GM18502 (cell line): Measurements from ENCODE around the gene P3H3.

Experiments used
- ATAC-seq: cut with Tn5 transposase; IDR thresholded peaks from one replicate; pipeline ENCODE4 v1.9.1; 2021; ENCODE audit warnings: mild to moderate bottlenecking; ENCODE audit not compliant: unreplicated experiment, poor library complexity

P3H3 gene

DNA sequence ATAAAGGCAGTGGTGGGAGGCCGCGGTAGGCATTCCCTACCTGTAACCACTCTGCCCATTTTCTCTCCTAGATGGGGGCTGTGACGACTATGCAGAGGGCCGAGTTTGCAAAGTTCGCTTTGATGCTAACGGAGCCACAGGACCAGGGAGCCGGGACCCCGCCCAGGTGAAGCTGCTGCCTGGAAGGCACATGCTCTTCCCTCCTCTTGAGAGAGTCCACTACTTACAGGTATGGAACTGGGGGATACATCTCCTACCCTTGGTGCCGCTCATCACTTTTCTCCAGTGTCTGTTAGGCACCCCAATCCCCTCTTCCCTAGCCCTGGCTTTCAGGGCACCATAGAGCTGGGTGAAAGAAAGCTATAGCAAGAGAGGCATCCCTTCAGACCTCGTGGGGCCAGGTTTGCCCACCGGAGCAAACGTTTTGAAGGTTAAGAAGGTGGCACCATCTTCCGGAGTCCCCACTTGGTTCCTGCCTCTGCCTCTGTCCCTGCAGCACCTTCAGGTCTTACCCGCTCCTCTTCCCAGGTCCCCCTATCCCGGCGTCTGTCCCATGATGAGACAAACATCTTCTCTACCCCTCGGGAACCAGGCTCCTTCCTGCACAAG is 2.0 kb upstream of the P3H3 start:
- ATAC-seq = no peak

DNA sequence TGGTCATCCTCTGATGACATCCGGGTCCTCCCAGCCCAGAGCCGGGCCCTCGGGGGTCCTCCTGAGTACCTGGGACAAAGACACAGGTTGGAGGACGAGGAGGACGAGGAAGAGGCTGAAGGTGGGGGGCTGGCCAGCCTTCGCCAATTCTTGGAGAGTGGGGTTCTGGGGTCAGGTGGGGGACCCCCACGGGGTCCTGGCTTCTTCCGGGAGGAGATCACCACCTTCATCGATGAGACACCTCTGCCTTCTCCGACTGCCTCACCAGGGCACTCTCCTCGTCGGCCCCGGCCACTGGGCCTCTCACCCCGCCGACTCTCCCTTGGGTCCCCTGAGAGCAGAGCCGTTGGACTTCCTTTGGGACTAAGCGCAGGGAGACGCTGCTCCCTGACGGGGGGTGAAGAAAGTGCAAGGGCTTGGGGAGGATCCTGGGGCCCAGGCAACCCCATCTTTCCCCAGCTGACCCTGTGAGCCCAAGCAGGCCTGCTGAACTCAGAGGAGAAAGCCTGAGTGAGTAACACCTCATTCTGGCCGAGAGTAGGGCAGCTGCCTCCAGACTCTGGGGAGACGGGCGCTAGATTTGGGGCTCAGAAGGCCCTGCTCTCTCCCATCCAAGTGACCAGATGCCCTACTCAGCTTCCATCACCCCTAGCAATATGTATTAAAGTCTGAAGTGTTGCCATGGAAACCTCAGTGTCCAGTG is 1.3 kb upstream of the P3H3 start:
- no peak for ATAC-seq

DNA sequence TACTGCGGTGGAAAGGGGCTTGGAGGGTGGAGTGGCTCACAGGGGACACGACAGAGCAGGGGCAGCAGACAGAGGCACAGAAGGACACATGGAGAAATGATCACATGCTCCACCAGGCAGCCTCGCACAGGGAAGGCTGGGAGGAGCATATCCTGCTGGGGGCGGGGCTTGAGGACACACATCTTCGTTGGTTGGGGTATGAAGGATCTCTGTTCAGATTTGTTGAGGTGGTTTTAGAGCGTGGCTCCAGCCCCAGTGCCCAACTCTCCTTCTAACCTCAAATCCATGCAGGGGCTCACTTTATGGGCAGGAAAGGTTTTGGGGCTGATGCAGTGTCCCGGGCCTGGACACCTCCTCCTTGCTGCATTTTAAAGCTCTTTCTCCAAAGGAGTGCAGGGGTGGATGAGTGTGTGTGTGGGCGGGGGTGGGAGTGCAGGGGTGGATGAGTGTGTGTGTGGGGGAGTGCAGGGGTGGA is 733 bp upstream of the P3H3 start:
- no peak for ATAC-seq

DNA sequence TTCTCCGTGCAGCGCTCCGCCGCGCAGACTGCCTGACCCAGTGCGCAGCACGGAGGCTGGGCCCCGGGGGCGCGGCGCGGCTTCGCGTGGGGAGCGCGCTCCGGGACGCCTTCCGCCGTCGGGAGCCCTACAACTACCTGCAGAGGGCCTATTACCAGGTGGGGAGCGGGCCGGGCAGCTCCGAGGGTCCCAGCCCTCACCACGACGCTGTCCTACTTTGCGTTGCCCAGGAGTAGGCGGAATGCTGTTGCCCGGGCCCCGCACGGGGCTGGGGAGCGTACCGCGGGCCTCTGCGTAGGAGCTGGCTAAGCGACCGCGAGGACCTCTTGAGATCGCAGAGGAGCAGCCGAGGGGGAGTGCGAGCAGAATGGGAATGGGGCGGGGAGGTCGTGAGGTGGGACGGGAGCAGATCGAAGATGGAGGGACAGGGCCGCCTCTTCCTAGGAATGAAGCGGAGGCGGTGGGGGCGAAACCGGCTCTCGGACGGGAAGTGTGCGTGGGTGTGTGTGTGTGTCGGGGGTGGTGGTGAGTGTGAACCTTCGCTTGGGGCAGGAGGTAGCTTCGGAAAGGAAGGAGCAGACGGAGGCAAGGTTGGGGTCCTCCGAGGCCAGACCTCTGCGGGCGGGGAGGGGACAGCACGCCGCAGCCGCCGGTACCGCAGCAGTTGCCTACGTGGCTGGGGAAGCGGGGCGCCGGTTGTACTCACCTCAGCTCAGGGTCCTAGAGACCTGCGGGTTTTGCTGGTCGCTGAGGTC is 751 bp downstream of the P3H3 start:
- ATAC-seq = no peak

DNA sequence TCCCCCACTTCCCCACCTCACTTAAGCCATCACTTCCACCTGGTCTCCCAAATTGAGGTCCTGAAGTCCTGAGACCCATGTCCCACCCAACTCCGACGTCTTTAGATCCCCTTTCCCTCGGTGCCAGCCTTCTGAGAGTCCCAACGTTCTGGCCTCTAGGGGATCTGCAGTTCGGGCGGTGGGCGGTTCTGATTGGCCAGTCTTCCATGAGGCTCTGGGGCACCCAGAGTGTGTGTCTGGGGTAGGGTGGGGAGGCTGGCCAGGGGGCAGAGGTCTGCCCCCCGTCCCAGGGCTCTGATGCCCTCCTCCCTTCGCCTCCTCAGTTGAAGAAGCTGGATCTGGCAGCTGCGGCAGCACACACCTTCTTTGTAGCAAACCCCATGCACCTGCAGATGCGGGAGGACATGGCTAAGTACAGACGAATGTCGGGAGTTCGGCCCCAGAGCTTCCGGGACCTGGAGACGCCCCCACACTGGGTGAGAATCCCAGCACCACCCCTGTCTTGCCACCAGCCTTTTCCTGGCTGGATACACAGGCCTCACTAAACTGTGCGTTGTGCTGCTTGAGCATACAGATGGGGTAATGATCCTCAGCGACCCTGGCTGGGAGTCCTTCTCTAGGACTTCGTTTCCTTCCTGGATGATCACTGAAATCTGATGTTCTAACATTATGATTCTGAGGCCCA is 1.5 kb downstream of the P3H3 start:
- no peak for ATAC-seq

DNA sequence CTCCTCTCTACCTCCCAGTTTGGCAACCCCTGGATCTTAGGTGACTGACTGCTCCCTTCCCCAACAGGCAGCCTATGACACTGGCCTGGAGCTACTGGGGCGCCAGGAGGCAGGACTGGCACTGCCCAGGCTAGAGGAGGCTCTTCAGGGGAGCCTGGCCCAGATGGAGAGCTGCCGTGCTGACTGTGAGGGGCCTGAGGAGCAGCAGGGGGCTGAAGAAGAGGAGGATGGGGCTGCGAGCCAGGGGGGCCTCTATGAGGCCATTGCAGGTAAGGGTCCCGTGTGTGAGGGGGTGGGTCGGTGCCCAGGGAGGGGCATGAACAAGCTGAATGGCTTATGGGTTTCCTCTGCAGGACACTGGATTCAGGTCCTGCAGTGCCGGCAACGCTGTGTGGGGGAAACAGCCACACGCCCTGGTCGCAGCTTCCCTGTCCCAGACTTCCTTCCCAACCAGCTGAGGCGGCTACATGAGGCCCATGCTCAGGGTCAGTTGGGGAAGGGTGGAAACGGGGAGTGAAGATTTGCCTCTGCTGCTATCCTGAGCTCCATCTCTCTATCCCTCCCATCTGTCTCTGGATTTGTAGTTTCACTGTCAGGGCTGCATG is 2.2 kb downstream of the P3H3 start:
- no peak for ATAC-seq

DNA sequence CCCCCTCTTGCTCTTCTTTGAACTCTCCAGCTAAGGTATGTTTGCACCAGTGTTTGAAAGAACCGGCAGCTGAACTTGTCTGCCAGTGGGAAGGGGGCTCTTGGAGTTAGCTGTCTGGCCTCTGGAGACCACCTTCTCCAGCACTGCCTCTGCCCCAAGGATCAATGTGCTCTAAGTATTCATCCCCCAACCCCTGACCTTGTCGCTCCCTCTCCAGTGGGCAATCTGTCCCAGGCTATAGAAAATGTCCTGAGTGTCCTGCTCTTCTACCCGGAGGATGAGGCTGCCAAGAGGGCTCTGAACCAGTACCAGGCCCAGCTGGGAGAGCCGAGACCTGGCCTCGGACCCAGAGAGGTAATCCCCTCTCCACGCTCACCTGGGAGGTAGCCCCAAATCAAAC is 2.8 kb downstream of the P3H3 start:
- ATAC-seq = no peak

DNA sequence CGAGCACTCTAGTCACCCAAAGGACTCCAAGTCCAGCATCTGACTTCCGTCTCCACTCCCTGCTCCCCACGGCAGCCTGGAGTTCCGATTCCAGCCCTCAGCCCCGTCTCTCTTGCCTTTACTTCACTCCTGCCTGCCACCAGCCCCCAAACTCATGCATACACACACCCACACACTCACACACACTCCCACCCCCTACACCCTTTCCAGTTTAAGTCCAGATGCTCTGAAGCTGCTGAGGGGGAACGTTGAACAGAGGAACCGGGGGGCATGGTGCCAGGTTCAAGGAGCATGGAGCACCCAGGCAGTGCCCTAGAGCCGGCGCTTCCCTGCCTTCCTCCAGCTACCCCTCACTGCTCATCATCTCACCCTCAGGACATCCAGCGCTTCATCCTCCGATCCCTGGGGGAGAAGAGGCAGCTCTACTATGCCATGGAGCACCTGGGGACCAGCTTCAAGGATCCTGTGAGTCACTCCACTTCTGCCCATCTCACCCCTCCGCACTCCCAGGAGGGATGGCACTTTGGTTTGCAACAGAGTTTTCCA is 3.3 kb downstream of the P3H3 start:
- ATAC-seq = no peak

DNA sequence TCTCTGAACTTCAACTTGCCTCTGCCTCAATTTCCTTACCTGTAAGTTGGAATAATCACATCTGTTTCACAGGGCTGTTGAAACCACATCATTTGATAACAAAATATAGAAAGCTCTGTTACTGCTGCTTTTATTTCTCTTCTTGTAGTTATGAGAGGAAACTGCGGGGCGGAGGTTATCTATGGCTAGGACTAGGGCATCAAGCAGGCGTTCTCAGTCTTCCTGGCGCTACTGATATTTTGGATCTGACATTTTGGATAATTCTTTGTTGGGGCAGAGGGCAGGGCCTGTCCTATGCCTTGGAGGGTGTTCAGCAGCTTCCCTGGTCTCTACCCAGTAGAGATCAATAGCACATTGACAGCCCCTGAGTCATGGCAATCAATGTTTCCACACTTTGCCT is 3.9 kb downstream of the P3H3 start:
- ATAC-seq = no peak

DNA sequence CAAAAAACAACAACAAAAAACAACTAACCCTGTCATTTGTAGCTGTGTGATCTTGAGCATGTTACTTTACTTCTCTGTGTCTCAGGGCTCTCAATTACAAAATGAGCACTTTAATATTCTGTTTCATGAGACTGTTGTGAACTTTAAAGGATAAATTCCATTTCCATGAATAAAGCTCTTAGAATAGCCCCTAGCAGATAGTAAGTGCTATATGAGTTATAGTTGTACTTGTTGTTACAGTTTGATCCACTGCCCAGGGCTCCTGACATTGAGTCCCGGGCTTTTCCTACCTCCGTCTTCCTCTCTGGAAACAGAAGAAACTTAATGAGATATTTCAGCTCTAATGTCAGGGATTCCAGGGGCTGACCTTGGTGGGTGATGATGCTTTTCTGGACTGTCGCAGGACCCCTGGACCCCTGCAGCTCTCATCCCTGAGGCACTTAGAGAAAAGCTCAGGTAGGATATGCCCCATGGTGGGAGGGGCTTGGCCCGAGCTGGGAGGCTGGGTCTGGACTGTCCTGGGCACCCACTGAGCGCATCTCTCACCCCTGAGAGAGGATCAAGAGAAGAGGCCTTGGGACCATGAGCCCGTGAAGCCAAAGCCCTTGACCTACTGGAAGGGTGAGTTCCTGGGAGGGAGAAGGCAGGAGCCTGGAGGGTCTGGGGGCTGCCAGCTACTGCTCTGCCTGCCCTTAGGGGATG is 5.1 kb downstream of the P3H3 start:
- no peak for ATAC-seq

DNA sequence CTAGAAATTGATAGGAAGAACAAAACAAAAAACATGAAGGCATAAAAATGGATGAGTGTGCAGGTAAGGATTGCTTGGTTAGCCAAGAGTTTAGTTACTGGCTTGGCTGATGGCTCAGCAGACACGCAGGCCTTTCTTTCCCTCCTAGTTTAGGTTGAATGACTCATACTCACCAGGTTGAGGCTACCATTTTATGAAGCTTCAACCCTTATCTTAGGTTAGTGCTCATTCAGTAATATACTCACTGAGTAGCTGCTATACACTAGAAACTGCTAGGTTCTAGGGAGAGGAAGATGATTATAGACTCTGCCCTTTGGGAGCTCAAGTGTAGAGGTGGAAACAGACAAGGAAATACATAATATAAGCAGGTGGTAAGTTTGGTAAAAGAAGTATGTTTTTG is 6.0 kb downstream of the P3H3 start:
- ATAC-seq = no peak

DNA sequence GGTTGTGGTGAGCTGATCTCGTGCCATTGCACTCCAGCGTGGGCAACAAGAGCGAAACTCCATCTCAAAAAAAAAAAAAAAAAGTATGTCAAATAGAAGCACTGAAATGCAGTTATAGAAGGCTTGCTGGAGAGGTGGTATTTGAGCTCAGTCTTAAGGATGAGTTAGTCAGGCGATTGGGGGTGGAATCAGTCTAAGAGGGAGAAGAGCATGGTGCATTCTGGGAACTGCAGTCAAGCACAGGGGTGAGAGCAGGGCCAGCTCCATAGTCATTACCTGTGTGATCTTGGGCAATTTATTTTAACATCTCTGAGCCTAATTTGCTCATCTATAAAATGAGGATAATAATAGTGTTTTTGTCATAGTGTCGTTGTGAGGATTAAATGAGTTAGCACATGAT is 6.7 kb downstream of the P3H3 start:
- no peak for ATAC-seq

DNA sequence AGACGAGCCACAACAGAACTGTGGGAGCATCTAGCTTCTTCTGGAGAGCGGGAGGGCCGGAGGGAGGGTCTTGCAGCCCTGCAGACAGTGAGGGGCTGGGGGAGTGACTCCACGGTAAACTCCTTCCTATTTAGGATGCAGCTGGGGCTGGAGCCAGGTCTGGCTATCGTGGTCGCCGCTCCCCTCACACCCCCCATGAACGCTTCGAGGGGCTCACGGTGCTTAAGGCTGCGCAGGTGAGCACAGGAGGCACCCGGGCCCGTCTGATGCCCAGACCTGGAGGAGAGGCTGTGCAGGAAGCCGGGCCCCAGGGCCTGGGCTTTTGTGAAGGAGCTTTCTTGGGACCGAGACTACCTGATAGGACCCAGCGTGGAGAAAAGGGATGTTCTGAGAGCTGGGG is 8.6 kb downstream of the P3H3 start:
- ATAC-seq = no peak

DNA sequence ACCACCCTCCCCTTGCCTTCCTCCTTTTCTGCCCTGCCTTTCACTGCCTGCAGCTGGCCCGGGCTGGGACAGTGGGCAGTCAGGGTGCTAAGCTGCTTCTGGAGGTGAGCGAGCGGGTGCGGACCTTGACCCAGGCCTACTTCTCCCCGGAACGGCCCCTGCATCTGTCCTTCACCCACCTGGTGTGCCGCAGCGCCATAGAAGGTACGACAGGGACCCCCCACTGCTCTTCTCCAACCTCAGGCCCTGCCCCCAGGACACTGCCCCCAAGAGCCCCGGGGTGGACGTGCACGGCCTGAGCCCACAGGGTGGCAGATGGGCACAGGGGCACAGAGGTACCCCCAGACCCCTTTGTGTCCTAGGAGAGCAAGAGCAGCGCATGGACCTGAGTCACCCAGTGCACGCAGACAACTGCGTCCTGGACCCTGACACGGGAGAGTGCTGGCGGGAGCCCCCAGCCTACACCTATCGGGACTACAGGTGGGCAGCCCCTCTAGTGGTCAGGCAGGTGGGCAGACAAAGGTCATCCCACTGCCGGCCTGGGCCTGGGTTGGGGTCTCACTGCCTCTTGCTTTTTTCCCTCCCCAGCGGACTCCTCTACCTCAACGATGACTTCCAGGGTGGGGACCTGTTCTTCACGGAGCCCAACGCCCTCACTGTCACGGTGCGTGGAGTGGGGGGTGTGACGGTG is 9.3 kb downstream of the P3H3 start:
- ATAC-seq = no peak

DNA sequence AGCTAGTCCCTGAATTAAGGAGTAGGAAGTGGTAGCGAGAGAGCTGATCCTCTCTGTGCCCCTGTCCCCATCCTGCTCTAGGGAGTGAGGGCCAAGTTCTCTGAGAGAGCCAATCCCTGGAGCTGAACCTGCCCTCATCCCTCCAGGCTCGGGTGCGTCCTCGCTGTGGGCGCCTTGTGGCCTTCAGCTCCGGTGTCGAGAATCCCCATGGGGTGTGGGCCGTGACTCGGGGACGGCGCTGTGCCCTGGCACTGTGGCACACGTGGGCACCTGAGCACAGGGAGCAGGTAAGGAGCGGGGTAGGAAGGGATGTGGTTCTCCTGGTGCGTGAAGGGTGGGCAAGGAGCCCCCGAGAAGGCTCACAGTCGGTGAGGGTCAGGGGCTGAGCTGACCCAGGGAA is 10.6 kb downstream of the P3H3 start:
- ATAC-seq = no peak

DNA sequence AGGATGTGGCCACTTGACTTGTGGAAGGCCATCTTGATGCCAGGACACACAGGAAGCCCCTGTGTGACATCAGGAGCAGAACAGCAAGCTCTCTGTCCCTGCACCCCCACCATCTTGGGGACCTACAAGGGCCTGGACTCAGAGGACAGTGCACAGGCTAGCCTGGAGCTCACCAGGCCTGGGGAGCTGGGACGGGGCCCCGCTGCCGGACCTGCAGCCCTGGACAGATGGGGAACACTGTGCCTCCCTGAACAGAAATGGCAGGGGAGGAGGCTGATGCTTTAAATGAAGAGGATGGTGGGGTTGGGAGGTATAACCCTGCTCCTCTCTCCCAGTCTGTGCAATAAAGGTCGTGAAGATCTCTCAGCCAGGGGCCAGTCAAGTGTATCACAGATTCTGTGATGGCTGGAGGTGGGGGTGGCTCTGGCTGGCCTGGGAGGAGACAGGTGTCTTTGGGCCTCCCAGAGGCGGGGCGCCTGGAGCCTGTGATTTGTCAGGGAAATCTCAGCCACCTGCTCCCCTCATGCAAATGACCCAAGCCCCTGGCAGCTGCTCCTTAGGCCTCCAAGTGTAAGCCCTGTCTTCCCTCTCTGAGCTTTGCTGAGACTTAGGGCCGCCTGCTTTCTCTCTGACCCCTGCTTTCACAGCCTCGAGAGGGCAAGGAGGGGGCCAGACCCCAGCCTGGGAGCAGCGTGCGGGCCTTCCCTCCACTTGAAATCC is 11.4 kb downstream of the P3H3 start:
- peak; percentile 93 for ATAC-seq

DNA sequence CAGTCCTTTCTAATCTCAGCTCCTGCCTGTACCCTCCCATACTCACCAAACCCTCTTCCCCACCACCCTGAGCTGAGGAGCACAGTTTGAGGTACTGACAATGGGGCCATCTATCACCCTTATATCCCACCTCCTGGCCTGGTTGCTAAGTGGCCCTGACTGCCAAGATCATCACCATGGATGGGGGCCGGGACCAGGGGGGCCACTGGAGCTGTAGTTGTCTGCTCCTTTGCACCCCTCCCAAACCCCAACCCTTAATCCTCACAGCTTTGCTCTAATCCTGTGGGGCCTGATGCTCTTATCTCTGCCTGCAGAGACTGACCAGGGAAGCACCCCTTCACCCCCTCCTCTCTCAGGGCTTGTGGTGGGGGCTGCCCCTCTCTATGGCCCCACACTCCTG is 12.1 kb downstream of the P3H3 start:
- no peak for ATAC-seq

DNA sequence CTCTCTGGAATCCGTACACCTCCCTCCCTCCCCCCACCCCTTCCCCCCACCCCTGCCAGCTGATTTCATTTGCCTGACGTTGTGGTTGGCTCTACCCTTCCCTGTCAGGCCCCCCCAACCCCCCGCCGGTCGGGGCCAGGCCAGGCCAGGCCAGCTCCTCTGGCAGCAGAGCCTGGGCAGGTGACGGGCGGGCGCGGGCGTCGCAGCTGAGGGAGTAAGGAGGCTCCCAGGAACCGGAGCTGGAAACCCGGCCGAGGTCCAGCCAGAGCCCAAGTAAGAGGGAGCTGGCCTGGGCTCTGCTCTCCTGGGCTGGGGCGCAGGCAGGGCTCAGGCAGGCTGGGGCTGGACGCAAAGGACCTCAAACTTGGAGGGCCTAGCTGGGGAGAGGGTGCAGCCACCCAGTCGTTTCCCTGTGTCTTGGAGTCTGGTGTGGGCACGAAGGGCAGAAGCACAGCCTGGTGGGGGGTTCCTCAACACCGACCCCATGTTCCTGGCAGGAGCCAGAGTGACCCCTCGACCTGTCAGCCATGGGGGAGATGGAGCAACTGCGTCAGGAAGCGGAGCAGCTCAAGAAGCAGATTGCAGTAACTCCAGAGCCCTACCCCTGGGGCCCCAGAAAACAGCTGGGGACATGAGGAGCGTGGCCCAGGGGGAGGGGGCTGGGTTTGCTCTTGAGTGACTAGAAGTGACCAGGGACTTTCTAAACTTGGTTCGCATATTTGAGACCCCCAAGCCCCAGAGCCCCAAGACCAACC is 12.7 kb downstream of the P3H3 start, which contains the start of gene GNB3:
TSS of gene GNB3 (plus strand) at position 165 of the 755 bp plus-strand sequence. CDS start at position 528, 363 bp downstream.
- ATAC-seq = no peak
